Measurements from ENCODE around the gene RPTOR.

Gene RPTOR

DNA sequence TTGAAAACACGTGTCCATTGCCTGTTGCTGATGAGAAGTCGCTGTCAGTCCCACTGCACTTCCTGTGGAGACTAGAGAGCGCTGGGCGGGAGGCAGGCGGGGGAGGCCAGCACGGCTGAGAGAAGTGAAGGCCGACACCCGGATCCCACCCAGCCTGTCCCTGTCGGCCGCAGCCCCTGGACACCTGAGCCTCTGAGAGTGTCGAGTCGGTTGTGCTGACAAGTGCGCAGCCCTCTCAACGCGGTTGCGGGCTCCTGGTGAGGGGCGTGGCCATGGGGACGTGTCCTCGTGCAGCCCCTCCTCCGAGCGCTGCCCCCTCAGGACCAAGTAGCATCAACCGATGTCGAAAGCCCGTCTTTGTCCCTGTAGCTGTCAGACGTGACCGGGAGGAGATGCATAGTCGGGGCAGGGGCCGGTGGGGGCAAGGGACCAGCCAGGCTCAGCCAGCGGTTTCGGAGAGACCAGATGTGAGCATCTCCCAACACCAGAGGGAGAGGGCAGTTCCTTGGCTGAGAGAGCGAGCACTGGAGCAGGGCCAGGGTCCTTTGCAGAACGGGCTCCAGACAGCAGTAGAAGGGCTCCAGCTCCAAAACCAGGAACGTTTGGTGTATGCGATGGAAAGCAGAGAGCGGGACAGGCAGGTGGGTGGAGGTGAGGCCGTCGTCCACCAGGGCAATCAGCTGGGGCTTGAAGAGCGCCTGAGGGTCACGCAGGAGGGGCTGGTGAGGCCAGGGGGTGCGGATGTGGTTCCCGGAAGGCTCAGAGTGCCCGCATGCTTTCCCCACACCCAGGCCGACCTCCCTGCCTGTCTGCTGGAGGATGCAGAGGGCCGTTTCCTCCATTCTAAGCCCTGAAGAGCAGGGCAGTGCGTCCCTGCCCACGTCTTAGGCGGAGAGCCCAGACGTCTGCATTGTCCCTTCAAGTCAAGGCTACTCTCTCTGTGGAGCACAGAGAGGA lies 403.7 kb downstream of the RPTOR start:
- no peak overlapping the region for H3K4me3 ChIP-seq (ENCODE audit: low read depth, low read length)
- TF ChIP-seq, protein P1, sequence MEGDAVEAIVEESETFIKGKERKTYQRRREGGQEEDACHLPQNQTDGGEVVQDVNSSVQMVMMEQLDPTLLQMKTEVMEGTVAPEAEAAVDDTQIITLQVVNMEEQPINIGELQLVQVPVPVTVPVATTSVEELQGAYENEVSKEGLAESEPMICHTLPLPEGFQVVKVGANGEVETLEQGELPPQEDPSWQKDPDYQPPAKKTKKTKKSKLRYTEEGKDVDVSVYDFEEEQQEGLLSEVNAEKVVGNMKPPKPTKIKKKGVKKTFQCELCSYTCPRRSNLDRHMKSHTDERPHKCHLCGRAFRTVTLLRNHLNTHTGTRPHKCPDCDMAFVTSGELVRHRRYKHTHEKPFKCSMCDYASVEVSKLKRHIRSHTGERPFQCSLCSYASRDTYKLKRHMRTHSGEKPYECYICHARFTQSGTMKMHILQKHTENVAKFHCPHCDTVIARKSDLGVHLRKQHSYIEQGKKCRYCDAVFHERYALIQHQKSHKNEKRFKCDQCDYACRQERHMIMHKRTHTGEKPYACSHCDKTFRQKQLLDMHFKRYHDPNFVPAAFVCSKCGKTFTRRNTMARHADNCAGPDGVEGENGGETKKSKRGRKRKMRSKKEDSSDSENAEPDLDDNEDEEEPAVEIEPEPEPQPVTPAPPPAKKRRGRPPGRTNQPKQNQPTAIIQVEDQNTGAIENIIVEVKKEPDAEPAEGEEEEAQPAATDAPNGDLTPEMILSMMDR (IDR thresholded peaks at IDR 0.05; ENCODE audit: control insufficient read depth, extremely low read depth, insufficient read depth): no peak
- DNase-seq (ENCODE audit: low read depth): no peak

DNA sequence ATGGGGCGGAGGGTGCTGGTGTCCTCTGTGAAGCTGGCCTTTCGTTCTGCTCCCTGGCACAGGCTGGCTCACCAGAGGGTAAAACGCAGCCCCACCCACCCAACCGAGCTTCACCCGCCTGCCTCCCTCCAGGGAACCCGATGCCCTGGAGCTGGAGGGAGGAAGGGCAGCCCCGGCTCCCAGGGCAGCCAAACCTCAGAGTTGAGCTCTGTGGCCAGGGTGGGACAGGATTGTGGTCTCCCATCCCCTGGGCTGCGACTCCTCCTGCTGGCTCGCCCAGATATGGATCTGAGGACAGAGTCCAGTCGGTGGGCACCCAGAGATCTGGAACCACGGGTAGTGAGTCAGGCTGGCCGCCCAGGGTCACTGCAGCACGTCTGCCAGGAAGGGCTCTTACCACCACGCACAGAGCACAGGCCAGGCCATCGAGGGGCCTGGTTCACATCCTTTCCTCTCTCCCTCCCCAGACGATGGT lies 404.4 kb downstream of the RPTOR start:
- no peak overlapping the region for H3K4me3 ChIP-seq (ENCODE audit: low read depth, low read length)
- TF ChIP-seq, protein P1 (IDR thresholded peaks at IDR 0.05; ENCODE audit: control insufficient read depth, extremely low read depth, insufficient read depth): no peak
- DNase-seq (ENCODE audit: low read depth): no peak

DNA sequence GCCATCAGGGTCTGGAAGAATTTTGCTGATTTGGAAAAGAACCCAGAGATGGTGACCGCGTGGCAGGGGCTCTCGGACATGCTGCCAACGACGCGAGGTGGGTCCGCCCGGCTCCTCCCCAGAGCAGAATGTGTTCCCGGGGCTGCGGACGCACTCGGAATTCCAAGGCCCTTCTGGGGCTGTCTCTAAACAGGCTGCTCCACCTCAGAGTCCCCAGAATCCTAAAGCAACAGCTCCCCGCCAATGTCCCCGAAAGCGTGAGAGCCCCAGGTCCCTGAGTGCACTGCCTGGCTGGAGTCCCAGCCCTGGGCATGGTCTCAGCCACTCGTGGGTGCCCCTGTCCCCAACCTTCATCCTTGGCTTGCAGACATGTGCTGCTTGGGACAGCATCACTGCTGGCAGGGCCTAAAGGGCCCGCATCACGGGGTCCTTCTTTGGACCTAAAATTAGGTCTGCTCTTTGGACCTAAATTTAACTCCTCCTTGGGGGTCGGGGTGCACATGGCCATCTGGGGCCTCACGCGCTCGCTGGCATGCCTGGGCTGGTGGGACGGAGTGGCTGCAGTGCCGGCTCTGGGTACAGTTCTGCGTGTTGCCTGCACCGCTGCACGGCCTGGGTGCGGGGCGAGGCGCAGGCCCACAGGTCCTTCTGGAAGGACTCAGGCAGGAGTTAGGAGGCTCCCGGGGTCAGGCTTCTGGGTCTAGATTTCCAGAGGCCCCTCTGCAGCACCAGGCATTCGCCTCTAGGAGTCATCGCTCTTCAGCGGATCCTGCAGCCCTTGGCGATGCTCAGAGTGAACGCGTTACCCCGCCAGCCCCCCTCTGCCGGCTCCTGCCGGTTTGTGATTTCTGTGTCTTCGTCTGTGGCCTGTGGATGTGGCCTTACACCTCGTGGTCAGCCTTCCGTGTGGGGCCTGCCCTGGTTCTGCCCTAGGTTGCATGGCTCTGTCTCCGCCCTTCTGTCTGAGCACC lies 405.1 kb downstream of the RPTOR start:
- TF ChIP-seq, protein P1 (IDR thresholded peaks at IDR 0.05; ENCODE audit: control insufficient read depth, extremely low read depth, insufficient read depth): no peak
- H3K4me3 ChIP-seq (ENCODE audit: low read depth, low read length): no peak overlapping the region
- DNase-seq (ENCODE audit: low read depth): no peak

DNA sequence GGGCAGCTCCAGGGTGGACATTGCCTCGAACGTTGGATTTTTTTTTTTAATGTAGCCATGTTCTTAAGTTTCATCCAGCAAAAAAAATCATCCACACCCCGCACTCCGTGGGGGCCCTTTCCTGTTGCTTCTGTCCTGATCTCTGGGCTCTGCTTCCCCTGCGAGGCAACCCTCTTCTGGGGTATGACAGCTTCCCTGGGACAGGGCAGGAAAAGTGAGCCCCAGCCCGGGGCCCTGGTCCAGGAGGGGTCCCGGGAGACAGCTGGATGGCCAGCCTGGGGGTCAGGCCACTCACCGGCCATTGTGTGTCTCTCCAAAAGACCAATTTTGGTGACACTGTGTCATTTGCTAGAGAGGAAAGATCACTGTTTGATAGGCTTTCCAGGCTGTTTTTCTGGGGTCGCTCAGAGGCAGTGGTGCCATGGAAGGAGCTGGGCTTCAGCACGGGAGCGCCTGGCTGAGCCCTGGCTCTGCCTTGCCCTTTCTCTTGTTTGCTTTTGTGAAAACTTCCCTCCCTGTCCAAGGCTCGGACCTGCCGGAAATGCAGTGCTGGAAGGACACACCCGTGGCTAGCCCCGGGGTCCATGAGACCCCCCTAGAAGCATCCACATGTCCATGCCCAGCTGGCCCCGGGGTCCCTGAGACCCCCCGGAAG lies 406.0 kb downstream of the RPTOR start:
- TF ChIP-seq, protein P1 (IDR thresholded peaks at IDR 0.05; ENCODE audit: control insufficient read depth, extremely low read depth, insufficient read depth): no peak
- DNase-seq (ENCODE audit: low read depth): no peak
- H3K4me3 ChIP-seq (ENCODE audit: low read depth, low read length): no peak overlapping the region

DNA sequence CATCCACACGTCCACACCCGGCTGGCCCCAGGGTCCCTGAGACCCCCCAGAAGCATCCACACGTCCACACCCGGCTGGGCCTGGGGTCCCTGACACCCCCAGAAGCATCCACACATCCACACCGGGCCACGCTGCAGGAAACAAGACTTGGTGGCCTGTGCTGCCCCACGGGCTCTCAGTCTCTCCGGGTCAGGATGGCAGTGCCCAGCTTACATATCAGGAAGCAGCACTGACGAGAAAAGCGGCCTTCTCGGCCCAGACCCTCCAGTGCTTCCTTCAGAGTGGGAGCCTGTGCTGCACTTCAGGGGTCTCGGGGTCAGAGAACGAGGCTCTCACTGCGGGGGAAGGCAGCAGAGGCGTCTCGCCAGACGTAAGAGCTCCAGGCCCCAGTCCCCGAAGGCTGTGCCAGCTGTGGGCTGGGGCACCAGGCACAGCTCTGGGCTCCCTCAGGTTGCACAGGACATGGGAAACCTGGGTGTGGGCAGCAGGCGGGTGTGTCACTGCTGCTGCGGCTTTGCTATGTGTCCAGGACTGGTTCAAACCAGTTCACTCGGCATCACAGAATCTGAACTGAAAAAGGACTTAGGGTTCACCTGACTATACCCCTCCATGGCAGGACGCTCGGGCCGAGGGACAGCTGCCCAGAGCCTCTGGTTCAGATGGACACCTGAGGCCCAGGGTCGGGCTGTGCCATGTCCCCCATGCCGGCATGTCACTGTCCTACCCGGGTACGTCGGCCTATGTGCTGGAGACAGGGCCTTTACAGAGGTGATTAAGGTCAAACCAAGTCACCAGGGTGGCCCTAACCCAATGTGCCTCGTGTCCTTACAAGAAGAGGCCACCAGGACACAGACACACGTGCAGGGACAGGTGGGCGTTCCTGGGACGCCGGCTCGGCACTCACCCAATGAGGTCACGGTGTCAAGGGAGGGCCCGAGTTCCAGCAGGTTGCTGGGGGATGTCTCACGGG lies 406.8 kb downstream of the RPTOR start:
- H3K4me3 ChIP-seq (ENCODE audit: low read depth, low read length): no peak overlapping the region
- DNase-seq (ENCODE audit: low read depth): no peak
- TF ChIP-seq, protein P1 (IDR thresholded peaks at IDR 0.05; ENCODE audit: control insufficient read depth, extremely low read depth, insufficient read depth): no peak

Measured in LNCaP clone FGC (cell line).